ENCODE results near the gene STK32C. TPM values are rescaled to one million over a fixed set of nuclear protein-coding genes. Genes with fewer than 3 reads are reported as not detected.
A peak's percentile ranks its signal among the peaks of the same experiment; 100 is the strongest.
"Not testable (repeated sequence)": the region's sequence is repeated elsewhere in the genome, so short reads cannot be mapped to it uniquely, and the experiment has no call there.

The STK32C gene
- total RNA-seq, 1 donor from 2014 or later: 13.0 TPM

GRCh38 chr10:132352462-132353308 lies 44.9 kb upstream of the STK32C start:
- TF ChIP-seq CTCF (conservative IDR thresholded peaks at IDR 0.05; ENCODE audit: low read depth, low read length): peak; percentile 56
- H3K4me3 ChIP-seq (ENCODE audit: low read depth, low read length); DNase-seq (ENCODE audit: low read depth): not testable (repeated sequence)

- DNase-seq (ENCODE audit: low read depth): no peak
- no peak for TF ChIP-seq CTCF (conservative IDR thresholded peaks at IDR 0.05; ENCODE audit: low read depth, low read length)
- H3K4me3 ChIP-seq (ENCODE audit: low read depth, low read length): no peak overlapping the region
These were observed 43.9 kb upstream of the STK32C start for GRCh38 chr10:132351611-132352010.

- DNase-seq (ENCODE audit: low read depth): no peak
- TF ChIP-seq CTCF (conservative IDR thresholded peaks at IDR 0.05; ENCODE audit: low read depth, low read length): no peak
- no peak overlapping the region for H3K4me3 ChIP-seq (ENCODE audit: low read depth, low read length)
These were observed 43.2 kb upstream of the STK32C start for GRCh38 chr10:132350946-132351345.

- no peak for TF ChIP-seq CTCF (conservative IDR thresholded peaks at IDR 0.05; ENCODE audit: low read depth, low read length)
- no peak for DNase-seq (ENCODE audit: low read depth)
- H3K4me3 ChIP-seq (ENCODE audit: low read depth, low read length): no peak overlapping the region
These were observed 42.6 kb upstream of the STK32C start for GRCh38 chr10:132350391-132350790.

GRCh38 chr10:132349766-132350165 lies 42.0 kb upstream of the STK32C start:
- DNase-seq (ENCODE audit: low read depth): no peak
- TF ChIP-seq CTCF (conservative IDR thresholded peaks at IDR 0.05; ENCODE audit: low read depth, low read length): no peak
- no peak overlapping the region for H3K4me3 ChIP-seq (ENCODE audit: low read depth, low read length)

- no peak overlapping the region for H3K4me3 ChIP-seq (ENCODE audit: low read depth, low read length)
- TF ChIP-seq CTCF (conservative IDR thresholded peaks at IDR 0.05; ENCODE audit: low read depth, low read length): no peak
- no peak for DNase-seq (ENCODE audit: low read depth)
These were observed 40.1 kb upstream of the STK32C start for GRCh38 chr10:132347931-132348267.
